Heart left ventricle (tissue), 16 donors: ENCODE data around the gene PLA2G2D. TPM values are rescaled to one million over a fixed set of nuclear protein-coding genes. Genes with fewer than 3 reads are reported as not detected.

Experiments used
- ATAC-seq, 4 donors: fragments of 200-7000 bp; cut with Tn5 transposase; one replicate each; pipeline ENCODE4 v1.9.1; 2020 to 2022; ENCODE audit warnings: moderate library complexity in 4 of 4, mild to moderate bottlenecking in 3 of 4, moderate number of reproducible peaks in 1 of 4
- DNase-seq, 5 donors: peaks; one replicate each; pipeline ENCODE4 v3.0.0-alpha.2; 2020
- H3K27ac ChIP-seq, 12 donors: fragments of 200-600 bp; sonication (generic) in 4 of 12; one replicate each; pipeline versions ENCODE4 v1.5.0 to v1.8.0; 2016 to 2022; ENCODE audit warnings: mild to moderate bottlenecking in 2 of 12
- H3K27me3 ChIP-seq, 9 donors: fragments of 200-600 bp; sonication (generic) in 2 of 9; one replicate each; pipeline versions ENCODE4 v1.5.1 to v1.8.0; 2016 to 2022; ENCODE audit warnings: mild to moderate bottlenecking in 3 of 9
- H3K36me3 ChIP-seq, 9 donors: fragments of 200-600 bp; sonication (generic) in 2 of 9; one replicate each; pipeline versions ENCODE4 v1.5.0 to v1.8.0; 2018 to 2022; ENCODE audit warnings: mild to moderate bottlenecking in 2 of 9
- H3K4me1 ChIP-seq, 12 donors: fragments of 200-600 bp; sonication (generic) in 4 of 12; one replicate each; pipeline versions ENCODE4 v1.5.0 to v1.8.0; 2016 to 2022; ENCODE audit warnings: mild to moderate bottlenecking in 3 of 12
- H3K4me3 ChIP-seq, 12 donors: fragments of 200-600 bp; sonication (generic) in 4 of 12; one replicate each; pipeline versions ENCODE4 v1.5.0 to v1.8.0; 2017 to 2022; ENCODE audit warnings: mild to moderate bottlenecking in 9 of 12, moderate library complexity in 4 of 12
- H3K9me3 ChIP-seq, 12 donors: fragments of 200-600 bp; sonication (generic) in 4 of 12; one replicate each; pipeline versions ENCODE4 v1.5.0 to v1.8.0; 2016 to 2022; ENCODE audit warnings: mild to moderate bottlenecking in 1 of 12
- CTCF ChIP-seq, 12 donors: fragments of 200-600 bp; sonication (generic) in 4 of 12; IDR thresholded peaks; one replicate each; pipeline versions ENCODE4 v1.5.0 to v1.8.0; 2018 to 2022; ENCODE audit warnings: antibody characterized with exemption in 12 of 12, mild to moderate bottlenecking in 5 of 12
- POLR2A ChIP-seq, 2 donors: fragments of 450-650 bp; IDR thresholded peaks; one replicate each; pipeline ENCODE4 v1.6.1; 2017; ENCODE audit warnings: antibody characterized with exemption in 2 of 2, mild to moderate bottlenecking in 2 of 2, moderate library complexity in 2 of 2
- WGBS, 4 donors: extraction: QIAGEN DNeasy Blood & Tissue Kit in 2 of 4; methylation state at CpG; one replicate each; pipeline versions ENCODE4 v1.1.5 to v1.1.7; 2013 to 2018; 5-methylcytosine and 5-hydroxymethylcytosine counted together
- intact Hi-C, 10 donors: fragments of 100-400 bp; cut with DNase I; formaldehyde crosslinking; loops; one replicate each; pipeline versions ENCODE4 v1.11.1 to v1.14.2; 2022
- polyA plus RNA-seq, 2 donors: library from polyadenylated mRNA; stranded (reverse); fragments of 200-250 nt; gene quantifications; one replicate each; pipeline ENCODE4 v1.2.3, GENCODE V29; 2013
- total RNA-seq, 9 donors: library from RNA; depleted of rRNA in 2 of 9; stranded (reverse); fragments of >200 nt in 2 of 9; fragmentation: NEBNext Ultra II Directional in 3 of 9; extraction: Animal tissue kit (Norgen Biotek cat#: 25700) in 3 of 9; gene quantifications; one replicate each; pipeline versions ENCODE4 v1.1.0 to v1.2.4, GENCODE V29; 2016 to 2023
- donor health status: ischemic (EF 13 %, LVEDD 7.1; RV severe dilation, severe dysfunction).
- donor health status: healthy with polysubstance abuse.
- donor health status: DM: no; HTN: yes; CAD: no.
- donor health status: DM: no; HTN: no; CAD: no.
- donor health status: ischemic (EF 25% LVEDD 6.9; RV normal size, moderate dysfunction).
- donor health status: ischemic (EF 25% LVEDD 5.7; RV mildly dilated, moderate dysfunction).
- donor health status: healthy.
- donor health status: DM: yes; HTN: yes; CAD: no.
- donor health status: ischemic (EF 35%, LVEDD 5.7; RV mildly dilated, moderate dysfunction).
- donor health status: nonischemic (EF 11% LVEDD 7.7; RV severe dilation, severe dysfunction).
- donor health status: DM: yes; HTN: yes; CAD: no.
- donor health status: PGD.
- donor health status: ischemic (EF 29% LVEDD 5.4; RV normal size, mild dysfunction).
- donor health status: nonischemic (EF 23%, LVEDD 6.1; RV moderate dilation, normal function).

Gene PLA2G2D
- total and polyA plus RNA-seq, 11 donors: 0.85 to 5.4 TPM; not detected in 9

DNA sequence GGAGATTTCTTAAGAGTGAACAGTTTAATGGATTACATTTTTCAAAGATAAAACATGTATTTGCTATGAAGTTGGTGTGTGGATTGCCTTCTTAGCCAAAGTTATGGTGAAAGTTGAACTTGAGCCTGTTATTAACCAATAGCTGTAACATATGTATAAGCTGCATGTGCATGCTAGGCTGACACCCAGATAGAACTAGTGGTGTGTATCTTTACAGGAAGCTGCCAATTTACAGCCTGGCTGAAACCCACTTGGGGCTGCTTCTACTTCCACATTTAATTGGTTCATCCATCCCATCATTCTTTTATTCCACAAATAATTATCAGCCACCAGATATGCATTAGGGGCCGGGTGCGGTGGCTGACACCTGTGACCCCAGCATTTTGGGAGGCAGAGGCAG is 46.1 kb downstream of the PLA2G2D start:
- no peaks in the 10 kb centered on the region for H3K27me3 ChIP-seq
- DNase-seq (no peak), ATAC-seq (no peak)
- no peak overlapping the region for H3K4me3 ChIP-seq
- peaks cover 0 to 33% (median 0%) of the 10 kb centered on the region in 9 donors for H3K36me3 ChIP-seq
- no peaks in the 10 kb centered on the region for H3K9me3 ChIP-seq
- intact Hi-C loops: loop anchor here in 1 of 10 donors (5.0 kb wide), 1 partner anchor 46 kb away; no protein-coding TSS in a partner anchor
- peaks cover 2 to 63% (median 24%) of the 10 kb centered on the region in 12 donors for H3K4me1 ChIP-seq
- 89 to 100% (median 98%) methylated on average over 2 of the region's 2 CpGs for WGBS, 4 donors
- no peak for TF ChIP-seq POLR2A (IDR thresholded peaks at IDR 0.05)
- no peak for TF ChIP-seq CTCF (IDR thresholded peaks at IDR 0.05)
- peak overlapping the region in 4 of 12 donors; percentile 5 to 87 (median 32) for H3K27ac ChIP-seq

DNA sequence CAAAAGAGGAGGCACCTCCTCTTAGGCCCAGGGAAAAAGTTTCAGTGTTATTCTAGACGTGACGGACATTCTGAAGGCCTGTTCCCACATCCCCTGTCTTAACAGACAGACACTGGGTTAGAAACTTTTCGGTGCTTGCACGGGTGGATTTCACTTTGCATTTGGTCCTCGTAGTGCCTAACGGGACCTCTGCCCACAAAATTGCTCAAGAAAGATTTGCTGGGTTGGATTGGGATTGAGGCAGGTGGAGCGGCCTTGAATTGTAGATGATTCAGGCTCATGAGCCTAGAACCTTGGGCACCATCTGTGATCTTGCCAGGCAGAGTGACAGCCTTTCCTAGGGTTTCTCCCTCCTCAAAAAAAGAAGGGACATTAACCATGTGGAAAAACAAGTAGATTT is 46.6 kb downstream of the PLA2G2D start:
- Histone ChIP-seq H3K4me3 (no peak overlapping the region), H3K27ac (peak overlapping the region in 6 of 12 donors; percentile 5 to 87 (median 20))

GRCh38 chr1:20071416-20071815 is 47.9 kb downstream of the PLA2G2D start:
- Histone ChIP-seq H3K4me3 (peak overlapping the region in 11 of 12 donors; percentile 33 to 70 (median 52)), H3K9me3 (no peaks in the 10 kb centered on the region), H3K27ac (peak overlapping the region in 10 of 12 donors; percentile 78 to 96 (median 86)), H3K27me3 (no peaks in the 10 kb centered on the region), H3K36me3 (peaks cover 0 to 28% (median 0%) of the 10 kb centered on the region in 9 donors), H3K4me1 (peaks cover 2 to 63% (median 24%) of the 10 kb centered on the region in 12 donors)
- DNase-seq (no peak), ATAC-seq (no peak)
- intact Hi-C loops: loop anchor here in 1 of 10 donors (5.0 kb wide), 1 partner anchor 44 kb away; no protein-coding TSS in a partner anchor
- TF ChIP-seq POLR2A (IDR thresholded peaks at IDR 0.05) (no peak), CTCF (IDR thresholded peaks at IDR 0.05) (no peak)
- 71 to 83% (median 77%) methylated on average over 6 of the region's 6 CpGs for WGBS, 4 donors

More for the DNA sequence above, 46.6 kb downstream of the PLA2G2D start:
- intact Hi-C loops: loop anchor here in 1 of 10 donors (5.0 kb wide), 1 partner anchor 45 kb away; no protein-coding TSS in a partner anchor
- Histone ChIP-seq H3K36me3 (peaks cover 0 to 33% (median 0%) of the 10 kb centered on the region in 9 donors), H3K27me3 (no peaks in the 10 kb centered on the region), H3K9me3 (no peaks in the 10 kb centered on the region), H3K4me1 (peaks cover 2 to 63% (median 24%) of the 10 kb centered on the region in 12 donors)
- WGBS, 4 donors: 72 to 94% (median 81%) methylated on average over 7 of the region's 7 CpGs
- no peak for ATAC-seq
- TF ChIP-seq CTCF (IDR thresholded peaks at IDR 0.05) (no peak), POLR2A (IDR thresholded peaks at IDR 0.05) (no peak)
- DNase-seq: no peak

DNA sequence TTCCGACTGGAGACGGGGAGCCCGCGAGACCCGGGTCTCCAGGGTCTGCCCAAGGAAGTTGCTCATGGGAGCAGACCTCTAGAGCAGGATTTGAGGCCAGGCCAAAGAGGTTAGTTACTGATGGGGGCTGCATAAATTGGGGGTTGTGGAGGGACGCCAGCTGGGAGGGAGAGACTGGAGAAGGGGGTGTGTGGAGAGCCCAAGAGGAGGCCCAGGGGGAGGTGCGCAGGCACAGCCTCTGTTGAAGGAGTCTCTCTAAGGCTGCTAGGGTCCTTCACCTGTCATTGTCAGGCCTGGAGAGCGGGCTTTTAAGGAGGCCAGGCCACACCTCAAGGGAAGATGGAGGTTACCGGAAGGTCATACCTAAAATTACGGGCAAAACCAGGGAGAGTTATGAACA is 49.0 kb downstream of the PLA2G2D start:
- peaks cover 0 to 20% (median 0%) of the 10 kb centered on the region in 9 donors for H3K36me3 ChIP-seq
- peak overlapping the region; percentile 41 to 96 (median 84) for H3K27ac ChIP-seq
- ATAC-seq (peak; percentile 52 to 74 (median 61)), DNase-seq (no peak)
- H3K4me3 ChIP-seq: peak overlapping the region; percentile 31 to 70 (median 52)
- H3K27me3 ChIP-seq: no peaks in the 10 kb centered on the region
- H3K9me3 ChIP-seq: no peaks in the 10 kb centered on the region
- intact Hi-C loops: loop anchor here in 1 of 10 donors (5.0 kb wide), 1 partner anchor 43 kb away; no protein-coding TSS in a partner anchor
- 36 to 64% (median 52%) methylated on average over 10 of the region's 10 CpGs for WGBS, 4 donors
- peaks cover 2 to 59% (median 24%) of the 10 kb centered on the region in 12 donors for H3K4me1 ChIP-seq
- TF ChIP-seq CTCF (IDR thresholded peaks at IDR 0.05): no peak
